Anterior cingulate cortex (tissue), 58 donors: ENCODE measurements around the gene PISD.

Experiments used
- DNase-seq, 58 donors: peaks; one replicate each; lab custom pipeline; 2025; lab: John Stamatoyannopoulos, UW

The PISD gene

GRCh38 chr22:31627223-31627731, 34.7 kb downstream of the PISD start:
- DNase-seq = no peak

GRCh38 chr22:31626427-31627150, 35.4 kb downstream of the PISD start:
- DNase-seq = peak in 4 of 58 donors; percentile 39 to 71 (median 53)

GRCh38 chr22:31625661-31626426, 36.2 kb downstream of the PISD start:
- DNase-seq = peak in 53 of 58 donors; percentile 19 to 82 (median 58)

GRCh38 chr22:31625257-31625640, 36.8 kb downstream of the PISD start:
- no peak for DNase-seq

GRCh38 chr22:31623592-31624304, 38.3 kb downstream of the PISD start:
- peak in 2 of 58 donors; percentile 11 to 48 for DNase-seq

- no peak for DNase-seq
These were observed 39.0 kb downstream of the PISD start for GRCh38 chr22:31622980-31623379.

- no peak for DNase-seq
These were observed 40.4 kb downstream of the PISD start for GRCh38 chr22:31621507-31622124.

- DNase-seq = no peak
These were observed 41.1 kb downstream of the PISD start for GRCh38 chr22:31620756-31621480.

GRCh38 chr22:31619611-31620300, 42.3 kb downstream of the PISD start:
- DNase-seq = no peak

GRCh38 chr22:31618471-31619176, 43.4 kb downstream of the PISD start:
- no peak for DNase-seq

- DNase-seq = no peak
These were observed 44.0 kb downstream of the PISD start for GRCh38 chr22:31618057-31618456.

GRCh38 chr22:31616315-31616980, 45.6 kb downstream of the PISD start:
- peak in 1 of 58 donors; percentile 22 for DNase-seq

GRCh38 chr22:31615940-31616314, 46.1 kb downstream of the PISD start:
- no peak for DNase-seq

- DNase-seq = peak in 1 of 58 donors; percentile 9
These were observed 46.5 kb downstream of the PISD start for GRCh38 chr22:31615491-31615860.

GRCh38 chr22:31614781-31615490, 47.1 kb downstream of the PISD start:
- no peak for DNase-seq

GRCh38 chr22:31613904-31614296, 48.1 kb downstream of the PISD start:
- no peak for DNase-seq

- DNase-seq = no peak
These were observed 48.6 kb downstream of the PISD start for GRCh38 chr22:31613286-31613903.
